HG03095 (cell line): ENCODE measurements around the gene ADAMTS2.

ENCODE experiments used
- ATAC-seq: cut with Tn5 transposase; IDR thresholded peaks from one replicate; pipeline ENCODE4 v1.9.1; 2021; ENCODE audit warnings: moderate library complexity; ENCODE audit not compliant: unreplicated experiment

ADAMTS2 gene

GRCh38 chr5:179201986-179202385 is 143.3 kb downstream of the ADAMTS2 start:
- ATAC-seq = no peak

DNA sequence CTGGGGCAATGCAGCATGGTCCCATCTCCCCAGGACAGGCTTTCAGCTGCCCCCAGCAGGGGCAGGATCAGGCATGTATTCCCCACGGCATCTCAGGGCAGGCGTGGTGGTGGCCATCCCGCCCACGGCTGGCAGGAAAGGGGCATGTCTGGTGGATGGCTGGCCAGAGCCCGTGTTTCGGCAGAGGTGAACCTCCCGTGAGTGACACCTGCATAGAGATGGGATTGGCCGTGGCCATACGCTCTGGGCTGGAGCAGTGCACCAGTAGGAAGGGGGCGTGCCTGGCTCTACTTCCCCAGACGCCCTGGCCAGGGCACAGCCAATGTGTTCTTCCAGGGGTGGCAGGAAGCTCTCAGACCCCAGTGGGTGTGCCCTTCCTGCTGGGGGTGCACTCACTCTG is 146.0 kb downstream of the ADAMTS2 start:
- no peak for ATAC-seq

GRCh38 chr5:179198825-179199224 is 146.4 kb downstream of the ADAMTS2 start:
- no peak for ATAC-seq

GRCh38 chr5:179196405-179197079 is 148.7 kb downstream of the ADAMTS2 start:
- ATAC-seq = no peak

GRCh38 chr5:179195561-179196404 is 149.5 kb downstream of the ADAMTS2 start:
- no peak for ATAC-seq

- ATAC-seq = no peak
Observed at GRCh38 chr5:179194941-179195381, 150.3 kb downstream of the ADAMTS2 start.

DNA sequence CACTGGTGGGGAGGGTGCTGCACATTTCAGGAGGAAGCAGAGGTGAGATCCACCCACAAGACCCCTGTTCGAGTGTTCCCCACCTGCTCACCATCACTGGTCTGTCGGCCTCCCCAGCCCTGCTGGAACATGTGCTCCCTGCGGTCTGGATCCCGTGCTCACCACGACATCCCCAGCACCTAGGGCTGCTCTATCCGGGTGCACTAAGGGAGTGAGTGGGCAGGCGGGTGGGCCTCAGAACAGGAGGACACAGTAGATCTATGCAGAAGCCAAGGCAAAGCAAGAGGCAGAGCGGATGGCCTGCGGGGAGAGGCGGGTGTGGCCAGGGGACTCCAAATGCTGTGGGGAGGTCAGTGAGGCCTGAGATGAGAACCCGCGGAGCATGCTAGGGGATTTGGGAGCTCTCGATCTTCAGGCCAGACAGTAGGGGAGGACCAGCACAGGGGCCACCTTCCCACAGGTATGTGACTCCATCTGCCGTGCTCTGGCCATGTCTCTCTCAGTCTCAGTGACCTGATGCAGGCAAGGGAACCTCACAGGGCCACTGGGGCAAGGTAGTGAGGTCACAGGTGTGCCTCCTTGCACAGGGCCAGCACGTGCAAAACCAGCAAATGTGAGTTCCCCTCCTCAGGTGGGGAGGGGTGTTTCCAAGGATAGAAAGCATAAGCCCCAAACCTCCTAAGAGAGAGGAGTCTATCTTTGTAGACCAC is 150.9 kb downstream of the ADAMTS2 start:
- no peak for ATAC-seq

GRCh38 chr5:179193746-179194145 is 151.5 kb downstream of the ADAMTS2 start:
- ATAC-seq = no peak

DNA sequence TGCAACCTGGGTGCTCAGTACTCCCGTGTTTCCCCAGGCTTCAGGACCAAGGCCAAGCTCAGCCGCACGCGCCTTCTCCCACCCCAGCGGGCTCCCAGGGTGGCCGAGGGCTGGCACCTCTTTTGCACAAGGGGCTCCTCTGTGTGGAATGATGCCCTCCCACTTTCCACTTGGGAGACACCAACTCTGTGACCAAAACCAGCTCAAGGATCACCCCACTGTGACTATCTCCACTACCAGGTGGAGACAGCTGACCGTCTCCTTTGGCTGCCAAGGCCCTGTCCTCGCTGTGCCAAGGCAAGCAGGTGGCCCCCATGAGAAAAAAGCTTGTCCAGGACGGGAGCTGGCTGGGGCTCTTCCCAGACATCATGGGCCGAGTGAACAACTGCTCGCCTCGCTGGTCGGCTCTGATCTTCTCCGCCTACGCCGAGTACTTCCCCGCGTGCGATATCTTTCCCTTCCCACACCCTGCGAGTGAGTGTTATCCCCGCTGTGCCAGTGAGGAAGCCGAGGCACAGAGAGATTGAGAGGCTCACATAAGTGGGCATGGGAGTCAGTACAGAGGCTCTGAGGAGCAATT is 152.3 kb downstream of the ADAMTS2 start:
- ATAC-seq = no peak

DNA sequence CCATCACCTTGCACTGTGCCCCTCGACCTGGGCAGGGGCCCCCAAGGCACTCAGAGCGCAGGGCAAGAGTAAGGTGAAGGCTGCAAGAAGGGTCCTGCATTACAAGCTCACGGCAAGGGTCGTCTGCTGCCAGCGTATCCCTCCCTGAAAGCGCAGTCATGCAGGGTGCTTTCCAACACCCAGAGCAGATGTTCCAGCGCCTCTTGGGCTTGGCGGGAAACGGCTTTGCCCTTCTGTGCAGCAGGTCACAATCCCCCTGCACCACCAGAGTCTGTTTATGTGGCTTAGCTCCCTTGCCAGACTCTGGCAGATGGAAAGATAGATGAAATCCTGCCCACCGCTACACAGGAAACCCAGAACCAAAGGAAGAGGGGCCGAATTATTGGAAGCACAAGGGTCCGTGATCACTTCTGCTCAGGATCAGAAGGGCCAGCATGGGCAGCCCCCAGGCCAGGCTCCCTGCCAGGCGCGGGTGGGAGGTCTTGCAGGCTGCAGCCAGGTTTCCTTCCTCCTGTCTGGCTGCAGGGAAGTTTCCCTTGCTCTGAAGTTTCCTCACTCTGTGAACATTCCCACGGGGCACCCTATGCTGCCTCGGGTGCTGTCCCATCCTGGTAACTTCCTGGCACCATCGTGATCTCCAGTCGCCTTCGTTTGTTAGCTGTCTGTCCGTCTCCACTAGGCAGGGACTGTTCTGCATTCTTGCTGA is 152.9 kb downstream of the ADAMTS2 start:
- ATAC-seq = no peak

- ATAC-seq = no peak
Observed at GRCh38 chr5:179191506-179192184, 153.6 kb downstream of the ADAMTS2 start.

DNA sequence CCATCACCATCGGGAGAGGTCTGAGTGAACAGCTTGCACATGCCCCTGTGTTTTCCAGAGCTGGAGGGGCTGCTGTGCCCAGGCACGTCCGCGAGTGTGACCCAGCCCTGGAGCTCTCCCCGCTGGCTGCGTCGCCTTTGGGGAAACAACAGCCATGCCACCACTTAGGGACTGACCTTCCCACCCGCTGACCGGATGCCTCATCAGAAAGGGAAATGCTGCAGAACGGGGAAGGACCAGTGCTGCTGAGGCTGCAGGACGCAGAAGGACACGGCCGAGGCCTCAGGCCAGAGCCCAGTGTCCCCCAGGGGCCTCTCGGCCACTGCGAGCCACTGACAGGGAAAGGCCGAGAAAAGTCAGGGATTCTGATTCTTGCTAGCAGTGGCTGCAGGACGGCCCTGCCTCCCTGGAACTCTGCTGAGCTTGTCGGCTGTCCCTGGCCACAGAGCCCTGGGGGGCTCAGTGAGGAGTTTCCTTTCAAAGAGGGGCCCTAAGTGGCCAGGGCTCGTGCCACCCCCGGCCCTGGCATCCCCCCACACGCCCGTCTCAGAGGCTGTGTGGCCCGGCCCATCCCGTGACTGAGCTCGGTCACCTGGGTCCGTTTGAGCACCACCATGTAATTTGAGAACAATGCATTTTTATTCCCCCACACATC is 154.3 kb downstream of the ADAMTS2 start:
- ATAC-seq = no peak

DNA sequence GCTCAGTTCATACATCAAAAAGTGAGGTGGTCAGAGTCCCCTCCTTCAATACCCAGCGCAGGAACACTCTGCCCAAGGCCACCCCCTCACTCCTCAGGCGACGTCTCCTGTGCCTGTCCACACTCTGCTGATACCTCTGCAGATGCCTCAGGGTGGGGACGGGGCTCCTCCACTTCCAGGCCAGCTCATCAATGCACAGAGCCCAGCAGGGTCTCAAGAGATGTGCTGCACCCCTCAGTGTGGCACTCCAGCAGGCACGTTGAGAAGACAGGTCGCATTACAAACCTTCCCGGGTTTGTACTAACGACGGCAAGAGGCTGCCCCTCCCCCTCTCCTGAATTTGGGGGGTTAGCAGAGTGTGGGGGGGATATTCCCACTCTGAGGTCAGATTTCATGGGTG is 156.6 kb downstream of the ADAMTS2 start:
- ATAC-seq = no peak

DNA sequence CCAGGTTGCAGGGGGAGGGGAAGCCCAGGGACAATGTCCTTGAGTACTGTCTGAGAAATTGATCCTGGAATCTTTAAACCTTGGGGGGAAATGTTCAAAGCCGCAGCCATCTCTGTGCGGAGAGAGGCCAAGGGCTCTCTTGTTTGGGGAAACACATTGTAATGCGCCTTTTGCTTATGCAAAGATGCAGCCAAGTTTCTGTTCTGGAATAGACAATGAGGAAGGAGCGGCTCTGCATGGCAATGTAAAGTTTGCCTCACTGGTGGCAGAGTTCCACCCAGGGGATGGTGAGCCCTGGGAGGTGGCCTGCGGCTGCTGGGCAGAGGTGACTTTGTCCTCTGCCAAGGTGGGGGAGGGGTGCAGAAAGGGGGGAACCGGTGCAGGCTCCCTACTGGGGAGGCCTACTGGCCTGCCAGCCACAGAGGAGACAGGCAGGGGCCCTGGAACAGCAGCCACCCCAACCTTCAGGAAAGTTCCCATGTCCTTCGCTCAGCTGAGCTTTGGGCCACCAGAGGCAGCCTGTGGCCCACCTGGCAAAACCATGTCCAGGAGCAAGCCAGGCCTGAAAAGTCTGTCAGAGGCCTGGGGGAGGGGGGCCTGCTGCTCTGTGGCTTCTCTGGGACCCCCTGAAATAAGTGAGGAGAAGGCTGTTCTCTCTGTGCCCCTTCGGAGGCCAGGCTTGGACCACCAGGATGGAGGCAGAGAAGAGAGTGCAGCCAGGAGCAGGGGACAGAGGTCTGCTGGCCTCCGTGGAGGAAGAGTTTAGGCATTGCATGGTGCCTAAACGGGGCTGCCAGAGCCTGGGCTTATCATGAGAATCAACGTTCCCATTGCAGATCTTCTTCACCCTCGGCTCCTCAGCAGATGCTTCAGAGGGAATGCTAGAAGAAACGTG is 157.3 kb downstream of the ADAMTS2 start:
- no peak for ATAC-seq

- ATAC-seq = no peak
Observed at GRCh38 chr5:179187229-179187678, 158.0 kb downstream of the ADAMTS2 start.

DNA sequence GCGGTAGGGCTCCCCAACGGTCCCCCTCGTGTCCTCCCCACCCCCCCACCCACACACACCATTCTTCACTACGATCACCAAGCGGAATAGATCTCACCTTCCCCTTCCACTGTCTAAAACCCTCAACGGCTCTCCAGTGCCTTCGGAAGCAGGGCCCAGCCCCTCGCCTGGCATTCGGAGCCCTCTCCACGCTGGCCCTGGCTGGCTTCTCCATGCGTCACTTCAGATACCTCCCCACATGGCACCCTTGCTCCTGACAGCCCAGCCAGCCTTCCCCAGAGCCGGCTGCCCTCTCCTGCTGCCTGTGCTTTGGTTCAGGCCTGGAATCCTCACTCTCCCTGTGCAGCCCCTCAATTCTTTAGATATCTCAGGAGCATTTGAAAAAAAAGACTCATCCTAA is 158.5 kb downstream of the ADAMTS2 start:
- no peak for ATAC-seq

DNA sequence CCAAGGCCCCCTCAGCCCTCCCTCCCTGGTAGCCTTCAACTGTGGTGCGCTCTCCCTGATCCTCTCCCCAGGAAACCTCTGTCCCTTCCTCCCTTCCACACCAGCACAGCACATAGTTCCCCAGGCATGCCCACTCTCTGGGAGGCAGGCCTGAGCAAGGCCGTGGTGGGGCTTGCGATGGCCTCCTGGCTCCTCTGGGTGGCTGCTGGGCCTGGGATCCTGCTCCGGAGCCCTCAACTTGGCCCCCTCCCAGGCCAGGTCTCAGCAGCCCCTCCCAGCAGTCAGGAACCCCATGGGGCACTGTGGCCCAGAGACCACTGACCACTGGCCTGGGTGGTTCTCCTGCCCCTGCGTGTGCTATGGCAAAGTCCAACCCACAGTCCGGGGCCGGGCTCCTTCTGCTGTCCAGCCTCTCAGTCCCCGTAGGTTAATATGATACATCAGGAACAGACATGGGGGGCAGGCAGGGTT is 159.3 kb downstream of the ADAMTS2 start:
- no peak for ATAC-seq

DNA sequence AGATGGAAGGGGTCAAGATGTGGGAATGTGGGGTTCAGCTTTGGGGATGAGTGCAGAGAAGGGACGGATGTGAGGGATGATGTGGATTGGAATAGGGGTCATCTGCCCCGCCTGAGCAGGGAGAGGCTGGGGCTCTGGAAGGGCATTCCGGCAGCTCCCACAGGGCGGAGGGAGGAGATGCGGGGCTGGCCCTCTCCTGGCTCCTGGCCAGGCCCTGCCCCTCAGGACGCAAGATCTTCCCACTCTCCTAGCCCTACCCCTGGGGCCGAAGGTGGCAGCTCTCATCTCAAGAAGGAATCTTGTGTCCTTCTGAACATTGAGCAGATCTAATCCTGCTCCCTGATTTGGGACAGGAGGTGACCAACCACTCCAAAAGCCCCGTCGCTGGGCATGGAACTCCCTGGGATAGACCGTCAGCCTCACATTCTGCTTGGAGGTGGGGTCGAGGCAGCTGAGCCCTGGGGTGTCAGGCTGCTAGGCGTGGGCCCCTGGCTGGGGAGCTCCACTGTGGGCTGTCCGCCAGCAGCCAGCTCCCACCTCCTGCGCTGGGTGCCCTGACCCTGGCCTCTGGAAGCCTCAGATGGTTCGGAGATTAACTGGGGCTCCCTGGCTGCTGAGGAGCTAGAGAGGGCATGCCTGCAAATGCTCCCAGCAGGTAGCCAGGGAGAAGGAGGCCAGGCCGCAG is 159.9 kb downstream of the ADAMTS2 start:
- no peak for ATAC-seq
